Upper lobe of right lung (tissue), 1 donor: ENCODE measurements around the gene GPC5. TPM values are rescaled to one million over a fixed set of nuclear protein-coding genes. Genes with fewer than 3 reads are reported as not detected.

ENCODE experiments used
- ATAC-seq: fragments of 200-7000 bp; cut with Tn5 transposase; one replicate; pipeline ENCODE4 v1.9.1; 2020; ENCODE audit warnings: mild to moderate bottlenecking, moderate library complexity
- DNase-seq: peaks from one replicate; pipeline ENCODE4 v3.0.0-alpha.2; 2020
- H3K27ac ChIP-seq: fragments of 200-600 bp; one replicate; pipeline ENCODE4 v1.8.0; 2022
- H3K27me3 ChIP-seq: fragments of 200-600 bp; one replicate; pipeline ENCODE4 v1.8.0; 2022; ENCODE audit warnings: mild to moderate bottlenecking
- H3K36me3 ChIP-seq: fragments of 200-600 bp; one replicate; pipeline ENCODE4 v1.8.0; 2022
- H3K4me1 ChIP-seq: fragments of 200-600 bp; one replicate; pipeline ENCODE4 v1.8.0; 2022
- H3K4me3 ChIP-seq: fragments of 200-600 bp; one replicate; pipeline ENCODE4 v1.8.0; 2022; ENCODE audit warnings: mild to moderate bottlenecking
- H3K9me3 ChIP-seq: fragments of 200-600 bp; one replicate; pipeline ENCODE4 v1.8.0; 2022
- CTCF ChIP-seq: fragments of 200-600 bp; IDR thresholded peaks from one replicate; pipeline ENCODE4 v1.8.0; 2022; ENCODE audit warnings: antibody characterized with exemption
- intact Hi-C: fragments of 100-400 bp; cut with DNase I; formaldehyde crosslinking; loops from one replicate; pipeline ENCODE4 v1.11.0; 2022
- total RNA-seq: library from RNA; stranded (reverse); fragmentation: NEBNext Ultra II Directional; extraction: Animal tissue kit (Norgen Biotek cat#: 25700); gene quantifications from one replicate; pipeline ENCODE4 v1.2.1, GENCODE V29; 2021
- donor health status: DM: no; HTN: yes; CAD: no; lungs with severe emphysema.

GPC5 gene
- total RNA-seq, 1 donor from 2014 or later, result 8.1 TPM

DNA sequence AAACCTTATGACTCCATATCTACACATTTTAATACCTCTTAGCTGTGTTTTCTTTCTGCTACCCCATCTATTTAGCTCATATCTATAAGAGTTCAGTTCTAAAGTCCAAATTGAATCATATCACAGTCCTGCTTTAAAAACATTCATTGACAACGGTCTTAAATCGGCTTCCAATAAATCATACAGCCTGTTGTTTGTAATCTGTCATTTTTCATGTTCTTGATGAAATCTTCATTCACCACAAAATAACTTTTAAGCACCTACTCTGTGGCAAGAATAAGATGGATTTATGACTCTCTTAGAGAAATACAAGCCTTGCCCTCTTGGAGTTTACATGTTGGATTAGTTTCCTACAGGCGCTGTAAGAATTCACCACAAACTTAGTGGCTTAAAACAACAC is 1377.2 kb downstream of the GPC5 start:
- Histone ChIP-seq H3K4me1 (no peaks in the 10 kb centered on the region), H3K27ac (no peak overlapping the region), H3K36me3 (no peaks in the 10 kb centered on the region), H3K27me3 (no peaks in the 10 kb centered on the region), H3K9me3 (no peaks in the 10 kb centered on the region), H3K4me3 (no peak overlapping the region)
- ATAC-seq, result no peak
- TF ChIP-seq CTCF, result no peak
- intact Hi-C loops, result no loop called here
- no peak for DNase-seq

DNA sequence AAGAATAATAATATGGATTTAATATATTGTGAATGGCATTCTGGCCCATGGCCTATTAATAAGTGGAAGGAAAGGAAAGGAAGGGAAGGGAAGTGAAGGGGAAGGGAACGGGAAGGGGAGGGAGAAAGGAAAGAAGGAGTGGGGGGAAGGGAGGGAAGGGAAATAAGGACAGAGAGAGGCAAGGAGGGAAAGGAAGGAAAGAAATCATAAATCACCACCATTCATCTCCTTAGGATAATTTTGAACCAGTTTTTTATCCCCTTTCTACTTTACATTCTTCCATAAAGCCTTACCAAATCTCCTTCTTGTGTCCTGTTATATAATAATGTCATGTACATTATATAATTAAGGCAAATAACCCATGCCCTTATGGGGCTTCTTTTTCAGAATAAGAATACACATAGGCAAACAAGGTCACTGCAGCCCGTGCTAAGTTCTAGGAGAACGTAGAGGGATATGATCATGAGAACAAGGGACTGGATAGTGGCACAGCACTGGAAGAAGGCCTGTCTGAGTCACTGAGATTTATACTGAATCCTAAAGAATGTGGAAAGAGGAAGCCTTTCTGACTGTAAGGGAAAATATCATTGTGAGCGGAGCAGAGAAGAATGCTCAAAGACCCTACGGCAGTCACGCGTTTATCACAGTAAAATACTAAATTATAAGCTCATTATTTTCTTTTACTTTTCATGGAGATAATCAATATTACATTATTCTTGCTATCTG is 1383.7 kb downstream of the GPC5 start:
- no peak for ATAC-seq
- intact Hi-C loops, result no loop called here
- Histone ChIP-seq H3K4me3 (no peak overlapping the region), H3K27ac (no peak overlapping the region), H3K4me1 (no peaks in the 10 kb centered on the region), H3K9me3 (no peaks in the 10 kb centered on the region), H3K36me3 (no peaks in the 10 kb centered on the region), H3K27me3 (no peaks in the 10 kb centered on the region)
- DNase-seq, result no peak
- no peak for TF ChIP-seq CTCF

GRCh38 chr13:92802776-92803175 is 1404.4 kb downstream of the GPC5 start:
- Histone ChIP-seq H3K4me1 (peaks cover 9% of the 10 kb centered on the region), H3K36me3 (no peaks in the 10 kb centered on the region), H3K4me3 (no peak overlapping the region), H3K9me3 (no peaks in the 10 kb centered on the region), H3K27ac (no peak overlapping the region), H3K27me3 (no peaks in the 10 kb centered on the region)
- intact Hi-C loops, result no loop called here
- no peak for TF ChIP-seq CTCF
- DNase-seq (no peak), ATAC-seq (no peak)

DNA sequence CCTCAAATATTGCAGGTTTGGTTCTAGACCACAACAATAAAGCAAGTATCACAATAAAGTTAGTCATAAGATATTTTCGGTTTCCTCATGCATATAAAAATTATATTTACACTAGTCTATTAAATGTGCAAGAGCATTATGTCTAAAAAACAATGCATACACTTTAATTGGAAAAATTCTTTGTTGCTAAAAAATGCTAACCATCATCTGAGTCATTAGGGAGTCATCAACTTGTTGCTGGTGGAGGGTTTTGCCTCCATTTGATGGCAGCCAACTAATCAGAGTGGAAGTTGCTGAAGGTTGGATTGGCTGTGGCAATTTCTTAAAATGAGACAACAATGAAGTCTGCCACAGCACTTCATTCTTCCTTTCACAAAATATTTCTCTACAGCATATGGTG is 1405.9 kb downstream of the GPC5 start:
- no peak for ATAC-seq
- intact Hi-C loops, result no loop called here
- no peak overlapping the region for H3K27ac ChIP-seq

DNA sequence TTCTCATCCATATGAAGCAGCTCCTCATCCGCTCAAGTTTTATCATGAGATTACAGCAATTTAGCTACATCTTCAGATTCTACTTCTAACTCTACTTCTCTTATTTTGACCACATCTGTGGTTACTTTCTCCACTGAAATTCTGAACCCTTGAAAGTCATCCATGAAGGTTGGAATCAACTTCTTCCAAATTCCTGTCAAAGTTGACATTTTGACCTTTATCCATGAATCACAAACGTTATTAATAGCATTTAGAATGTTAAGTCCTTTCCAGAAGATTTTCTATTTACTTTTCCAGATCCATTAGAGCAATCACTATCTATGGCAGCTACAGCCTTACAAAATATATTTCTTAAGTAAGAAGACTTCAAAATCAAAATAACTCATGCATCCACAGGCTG is 1406.5 kb downstream of the GPC5 start:
- no peaks in the 10 kb centered on the region for H3K9me3 ChIP-seq
- TF ChIP-seq CTCF, result no peak
- no peak overlapping the region for H3K27ac ChIP-seq
- H3K36me3 ChIP-seq, result no peaks in the 10 kb centered on the region
- H3K4me3 ChIP-seq, result no peak overlapping the region
- no peak for DNase-seq
- intact Hi-C loops, result no loop called here
- peaks cover 9% of the 10 kb centered on the region for H3K4me1 ChIP-seq
- no peak for ATAC-seq
- H3K27me3 ChIP-seq, result no peaks in the 10 kb centered on the region

More for the DNA sequence above, 1405.9 kb downstream of the GPC5 start:
- Histone ChIP-seq H3K9me3 (no peaks in the 10 kb centered on the region), H3K27me3 (no peaks in the 10 kb centered on the region), H3K4me1 (peaks cover 9% of the 10 kb centered on the region), H3K36me3 (no peaks in the 10 kb centered on the region), H3K4me3 (no peak overlapping the region)
- no peak for TF ChIP-seq CTCF
- no peak for DNase-seq

- TF ChIP-seq CTCF, result no peak
- ATAC-seq, result no peak
Observed at GRCh38 chr13:92805766-92806165, 1407.3 kb downstream of the GPC5 start.

More at GRCh38 chr13:92805766-92806165, 1407.3 kb downstream of the GPC5 start:
- peak overlapping the region; percentile 67 for H3K27ac ChIP-seq
- peak overlapping the region; percentile 52 for H3K4me3 ChIP-seq
- DNase-seq, result no peak
- H3K36me3 ChIP-seq, result no peaks in the 10 kb centered on the region
- intact Hi-C loops, result no loop called here
- no peaks in the 10 kb centered on the region for H3K9me3 ChIP-seq
- peaks cover 9% of the 10 kb centered on the region for H3K4me1 ChIP-seq
- H3K27me3 ChIP-seq, result no peaks in the 10 kb centered on the region
